T-helper 17 cell (primary cell): ENCODE measurements around the gene SEPSECS. TPM values are rescaled to one million over a fixed set of nuclear protein-coding genes. Genes with fewer than 3 reads are reported as not detected.
"Not testable (repeated sequence)": the region's sequence is repeated elsewhere in the genome, so short reads cannot be mapped to it uniquely, and the experiment has no call there.

Source experiments
- ATAC-seq: fragments of 150-1000 bp; cut with Tn5 transposase; 2 replicates; pipeline ENCODE4 v1.10.0; 2021; ENCODE audit warnings: mild to moderate bottlenecking, moderate library complexity
- DNase-seq, 3 donors: peaks; one replicate each; pipeline versions ENCODE4 v3.0.0 to v3.0.0-alpha.2; 2020 to 2021
- H3K9me3 ChIP-seq: one replicate; pipeline ENCODE4 v1.7.0; 2013; ENCODE audit warnings: low read length, mild to moderate bottlenecking; ENCODE audit not compliant: control insufficient read depth, poor library complexity, severe bottlenecking
- H3K27ac Mint-ChIP-seq: one replicate; pipeline ENCODE4 v1.8.0; 2022; ENCODE audit warnings: mild to moderate bottlenecking, moderate library complexity, mixed read lengths
- H3K27me3 Mint-ChIP-seq: one replicate; pipeline ENCODE4 v1.8.0; 2022; ENCODE audit warnings: mixed read lengths
- H3K36me3 Mint-ChIP-seq: one replicate; pipeline ENCODE4 v1.8.0; 2022; ENCODE audit warnings: low read depth, mixed read lengths
- H3K4me1 Mint-ChIP-seq: one replicate; pipeline ENCODE4 v1.8.0; 2022; ENCODE audit warnings: mild to moderate bottlenecking, mixed read lengths
- H3K4me3 Mint-ChIP-seq: one replicate; pipeline ENCODE4 v1.8.0; 2022; ENCODE audit warnings: mild to moderate bottlenecking, moderate library complexity, mixed read lengths
- total RNA-seq, 4 donors: library from RNA in 2 of 4; stranded (reverse) in 2 of 4; gene quantifications; one replicate each; pipeline ENCODE4 v1.2.3 and lab custom pipeline; 2022 to 2026

SEPSECS gene
- total RNA-seq, 2 donors from 2014 or later: 15.9 to 21.2 TPM

GRCh38 chr4:25098964-25099891 is 61.0 kb downstream of the SEPSECS start:
- no peak overlapping the region for H3K4me3 Mint-ChIP-seq
- ATAC-seq: no peak
- no peak overlapping the region for H3K27ac Mint-ChIP-seq
- H3K36me3 Mint-ChIP-seq: no peaks in the 10 kb centered on the region
- no peaks in the 10 kb centered on the region for H3K9me3 ChIP-seq
- peaks cover 5% of the 10 kb centered on the region for H3K27me3 Mint-ChIP-seq
- no peak for DNase-seq
- H3K4me1 Mint-ChIP-seq: no peaks in the 10 kb centered on the region

GRCh38 chr4:25096981-25097443 is 63.2 kb downstream of the SEPSECS start:
- peaks cover 10% of the 10 kb centered on the region for H3K27me3 Mint-ChIP-seq
- no peaks in the 10 kb centered on the region for H3K9me3 ChIP-seq
- ATAC-seq: no peak
- H3K36me3 Mint-ChIP-seq: no peaks in the 10 kb centered on the region
- no peaks in the 10 kb centered on the region for H3K4me1 Mint-ChIP-seq
- no peak overlapping the region for H3K4me3 Mint-ChIP-seq
- H3K27ac Mint-ChIP-seq: no peak overlapping the region
- DNase-seq: no peak

GRCh38 chr4:25096251-25096980 is 63.8 kb downstream of the SEPSECS start:
- no peak overlapping the region for H3K27ac Mint-ChIP-seq
- ATAC-seq: no peak
- H3K36me3 Mint-ChIP-seq: no peaks in the 10 kb centered on the region
- H3K4me1 Mint-ChIP-seq: no peaks in the 10 kb centered on the region
- no peak for DNase-seq
- no peak overlapping the region for H3K4me3 Mint-ChIP-seq
- peaks cover 14% of the 10 kb centered on the region for H3K27me3 Mint-ChIP-seq
- no peaks in the 10 kb centered on the region for H3K9me3 ChIP-seq

- H3K9me3 ChIP-seq: no peaks in the 10 kb centered on the region
- H3K4me3 Mint-ChIP-seq: no peak overlapping the region
- H3K4me1 Mint-ChIP-seq: no peaks in the 10 kb centered on the region
- H3K27ac Mint-ChIP-seq: no peak overlapping the region
- H3K36me3 Mint-ChIP-seq: no peaks in the 10 kb centered on the region
- DNase-seq (no peak), ATAC-seq (no peak)
- peaks cover 19% of the 10 kb centered on the region for H3K27me3 Mint-ChIP-seq
Observed at GRCh38 chr4:25095837-25096236, 64.4 kb downstream of the SEPSECS start.

GRCh38 chr4:25092139-25092538 is 68.1 kb downstream of the SEPSECS start:
- Mint-ChIP-seq H3K4me3 (no peak overlapping the region), H3K27ac (no peak overlapping the region), H3K4me1 (peaks cover 4% of the 10 kb centered on the region), H3K36me3 (peaks cover 2% of the 10 kb centered on the region), H3K27me3 (peaks cover 49% of the 10 kb centered on the region)
- DNase-seq (no peak), ATAC-seq (no peak)
- no peaks in the 10 kb centered on the region for H3K9me3 ChIP-seq

- Mint-ChIP-seq H3K4me1 (peaks cover 4% of the 10 kb centered on the region), H3K36me3 (peaks cover 2% of the 10 kb centered on the region), H3K27me3 (peaks cover 60% of the 10 kb centered on the region), H3K4me3 (no peak overlapping the region), H3K27ac (no peak overlapping the region)
- no peak for DNase-seq
- no peak for ATAC-seq
- H3K9me3 ChIP-seq: no peaks in the 10 kb centered on the region
Observed at GRCh38 chr4:25090516-25090915, 69.7 kb downstream of the SEPSECS start.

GRCh38 chr4:25089051-25089763 is 71.0 kb downstream of the SEPSECS start:
- Mint-ChIP-seq H3K27ac (no peak overlapping the region), H3K4me3 (no peak overlapping the region), H3K36me3 (peaks cover 2% of the 10 kb centered on the region), H3K4me1 (peaks cover 4% of the 10 kb centered on the region), H3K27me3 (peaks cover 72% of the 10 kb centered on the region)
- DNase-seq: no peak
- H3K9me3 ChIP-seq: no peaks in the 10 kb centered on the region
- ATAC-seq: no peak

GRCh38 chr4:25088093-25088952 is 71.9 kb downstream of the SEPSECS start:
- peaks cover 2% of the 10 kb centered on the region for H3K36me3 Mint-ChIP-seq
- DNase-seq (no peak), ATAC-seq (no peak)
- H3K27me3 Mint-ChIP-seq: peaks cover 78% of the 10 kb centered on the region
- H3K27ac Mint-ChIP-seq: no peak overlapping the region
- H3K4me3 Mint-ChIP-seq: no peak overlapping the region
- H3K4me1 Mint-ChIP-seq: peaks cover 4% of the 10 kb centered on the region
- H3K9me3 ChIP-seq: no peaks in the 10 kb centered on the region

GRCh38 chr4:25085671-25086070 is 74.6 kb downstream of the SEPSECS start:
- Mint-ChIP-seq H3K27ac (no peak overlapping the region), H3K4me3 (no peak overlapping the region), H3K27me3 (peaks cover 79% of the 10 kb centered on the region), H3K36me3 (peaks cover 2% of the 10 kb centered on the region), H3K4me1 (peaks cover 4% of the 10 kb centered on the region)
- no peak for DNase-seq
- H3K9me3 ChIP-seq: no peaks in the 10 kb centered on the region
- no peak for ATAC-seq

- not testable (repeated sequence) for H3K4me3 Mint-ChIP-seq, H3K4me1 Mint-ChIP-seq
- peaks cover 73% of the 10 kb centered on the region for H3K27me3 Mint-ChIP-seq
Observed at GRCh38 chr4:25083441-25083840, 76.8 kb downstream of the SEPSECS start.

GRCh38 chr4:25081866-25082471 is 78.3 kb downstream of the SEPSECS start:
- DNase-seq (no peak), ATAC-seq (no peak)
- H3K27me3 Mint-ChIP-seq: peaks cover 65% of the 10 kb centered on the region
- no peaks in the 10 kb centered on the region for H3K4me1 Mint-ChIP-seq
- H3K9me3 ChIP-seq: no peaks in the 10 kb centered on the region
- H3K27ac Mint-ChIP-seq: no peak overlapping the region
- no peaks in the 10 kb centered on the region for H3K36me3 Mint-ChIP-seq
- H3K4me3 Mint-ChIP-seq: no peak overlapping the region

More at GRCh38 chr4:25083441-25083840, 76.8 kb downstream of the SEPSECS start:
- H3K9me3 ChIP-seq, DNase-seq, H3K27ac Mint-ChIP-seq, H3K36me3 Mint-ChIP-seq, ATAC-seq: not testable (repeated sequence)

GRCh38 chr4:25080571-25080970 is 79.7 kb downstream of the SEPSECS start:
- no peak overlapping the region for H3K27ac Mint-ChIP-seq
- DNase-seq (no peak), ATAC-seq (no peak)
- peaks cover 60% of the 10 kb centered on the region for H3K27me3 Mint-ChIP-seq
- no peak overlapping the region for H3K4me3 Mint-ChIP-seq
- H3K9me3 ChIP-seq: no peaks in the 10 kb centered on the region
- no peaks in the 10 kb centered on the region for H3K36me3 Mint-ChIP-seq
- no peaks in the 10 kb centered on the region for H3K4me1 Mint-ChIP-seq
